ENCODE measurements around the gene CXCL14. TPM values are rescaled to one million over a fixed set of nuclear protein-coding genes. Genes with fewer than 3 reads are reported as not detected.

CXCL14 gene
- total and polyA plus RNA-seq, 2 of the 4 experiments (the other 2 are of a cell fraction), result not detected

- H3K9me1 ChIP-seq (ENCODE audit: insufficient read depth, low read length), result no peaks in the 10 kb centered on the region
- no peak overlapping the region for H2AFZ ChIP-seq (replicated peaks; ENCODE audit: low read length, poor library complexity)
- H3K4me3 ChIP-seq (ENCODE audit: insufficient read depth, low read depth, low read length), result no peak overlapping the region
- no peak overlapping the region for H4K5ac ChIP-seq (ENCODE audit: low read depth, low read length)
- intact Hi-C loops (cut with micrococcal nuclease), result no loop called here
- no peak overlapping the region for H2BK20ac ChIP-seq (ENCODE audit: low read depth, low read length)
- DNase-seq (no peak), ATAC-seq (ENCODE audit: low read depth) (no peak)
- dilution Hi-C loops (cut with HindIII; ENCODE audit: low sequenced_read_pairs, unreplicated experiment), result no loop called here
- no peak overlapping the region for H2AK9ac ChIP-seq (replicated peaks; ENCODE audit: low read depth, low read length, poor library complexity)
- H3K56ac ChIP-seq (ENCODE audit: extremely low read depth, insufficient read depth, low read length), result no peak overlapping the region
- H3K4ac ChIP-seq (ENCODE audit: low read depth, low read length), result no peak overlapping the region
- no peak overlapping the region for H2BK5ac ChIP-seq (ENCODE audit: low read depth, low read length, poor library complexity, severe bottlenecking)
- H2BK120ac ChIP-seq (ENCODE audit: low read depth, low read length), result no peak overlapping the region
- in situ Hi-C loops (cut with MboI; ENCODE audit: low sequenced_read_pairs), result no loop called here
- H4K20me1 ChIP-seq (ENCODE audit: insufficient read depth, low read length), result no peaks in the 10 kb centered on the region
- no TSS peak for BruUV-seq (replicated peaks)
- no peak overlapping the region for H2BK15ac ChIP-seq (ENCODE audit: low read depth, low read length)
- H3K9ac ChIP-seq (ENCODE audit: low read depth, low read length), result no peak overlapping the region
- no peak overlapping the region for H3K18ac ChIP-seq (ENCODE audit: low read depth, low read length)
- H3K27ac ChIP-seq (ENCODE audit: insufficient read depth, low read length), result no peak overlapping the region
- H2AK5ac ChIP-seq (ENCODE audit: low read depth, low read length), result no peak overlapping the region
- H3K79me1 ChIP-seq (ENCODE audit: low read depth in 1 of 2, low read length in 2 of 2), result no peaks in the 10 kb centered on the region
- WGBS, 2 experiments (ENCODE audit: extremely low coverage in 2 of 2, insufficient read length in 1 of 2), result no CpG with 5 or more reads among the region's 12 CpGs
- peaks cover 2% of the 10 kb centered on the region; the same call in 1 of the 2 replicates for H3K4me1 ChIP-seq (ENCODE audit: control insufficient read depth, insufficient read depth, low read length)
- no peak overlapping the region for H4K8ac ChIP-seq (ENCODE audit: low read depth in 2 of 2, low read length in 2 of 2)
- H3K14ac ChIP-seq (replicated peaks; ENCODE audit: low read depth, low read length), result no peak overlapping the region
- H4K91ac ChIP-seq (ENCODE audit: insufficient read depth, low read depth, low read length), result no peak overlapping the region
- peaks cover 4% of the 10 kb centered on the region; the same call in 1 of the 2 replicates for H3K9me3 ChIP-seq (ENCODE audit: control insufficient read depth, insufficient read depth, low read length)
- H3K36me3 ChIP-seq (ENCODE audit: control insufficient read depth, insufficient read depth, low read length), result no peaks in the 10 kb centered on the region
- no peak overlapping the region for H3K23ac ChIP-seq (ENCODE audit: low read depth, low read length)
- POLR2A ChIA-PET (ENCODE audit: unreplicated experiment), result no interaction called here
- TF ChIP-seq MXI1 (IDR thresholded peaks at IDR 0.05; ENCODE audit: borderline replicate concordance, low read depth, low read length) (no peak), BHLHE40 (IDR thresholded peaks at IDR 0.05; ENCODE audit: low read depth, low read length) (no peak), CHD1 (IDR thresholded peaks at IDR 0.05; ENCODE audit: low read depth, low read length) (no peak), RFX5 (IDR thresholded peaks at IDR 0.05; ENCODE audit: low read depth, low read length) (no peak), MAFK (IDR thresholded peaks at IDR 0.05; ENCODE audit: low read depth, low read length) (no peak), MAZ (IDR thresholded peaks at IDR 0.05; ENCODE audit: borderline replicate concordance, low read depth, low read length) (no peak), RAD21 (IDR thresholded peaks at IDR 0.05; ENCODE audit: low read length) (no peak), RCOR1 (IDR thresholded peaks at IDR 0.05; ENCODE audit: insufficient replicate concordance, low read length) (no peak), FOS (IDR thresholded peaks at IDR 0.05; ENCODE audit: low read depth, low read length) (no peak), CTCF (conservative IDR thresholded peaks at IDR 0.05; ENCODE audit: low read depth, low read length) (no peak), ELK1 (IDR thresholded peaks at IDR 0.05; ENCODE audit: borderline replicate concordance, low read depth, low read length) (no peak), CEBPB (IDR thresholded peaks at IDR 0.05; ENCODE audit: low read depth, low read length) (no peak), SMC3 (IDR thresholded peaks at IDR 0.05; ENCODE audit: low read depth, low read length) (no peak), POLR2A (IDR thresholded peaks at IDR 0.05; ENCODE audit: low read depth, low read length) (no peak)
- TF ChIP-seq, protein P1, sequence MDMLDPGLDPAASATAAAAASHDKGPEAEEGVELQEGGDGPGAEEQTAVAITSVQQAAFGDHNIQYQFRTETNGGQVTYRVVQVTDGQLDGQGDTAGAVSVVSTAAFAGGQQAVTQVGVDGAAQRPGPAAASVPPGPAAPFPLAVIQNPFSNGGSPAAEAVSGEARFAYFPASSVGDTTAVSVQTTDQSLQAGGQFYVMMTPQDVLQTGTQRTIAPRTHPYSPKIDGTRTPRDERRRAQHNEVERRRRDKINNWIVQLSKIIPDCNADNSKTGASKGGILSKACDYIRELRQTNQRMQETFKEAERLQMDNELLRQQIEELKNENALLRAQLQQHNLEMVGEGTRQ (IDR thresholded peaks at IDR 0.05; ENCODE audit: low read depth, low read length), result no peak
- H3K27me3 ChIP-seq (ENCODE audit: control insufficient read depth, insufficient read depth, low read length), result peaks cover 94% of the 10 kb centered on the region
- no peak overlapping the region for H3K4me2 ChIP-seq (ENCODE audit: low read depth, low read length)
- CTCF ChIA-PET, result no interaction called here
Observed at GRCh38 chr5:135546101-135546500, 32.7 kb downstream of the CXCL14 start.

Measured in IMR-90 (cell line).